Panc1 (cell line): ENCODE data around the gene CHTF18.

Experiments used
- REST ChIP-seq, 2 experiments: IDR thresholded peaks; 2 replicates each; pipeline ENCODE4 v1.6.1; 2011 to 2012; ENCODE audit warnings: low read depth in 2 of 2, control low read depth in 1 of 2, low read length in 1 of 2, mild to moderate bottlenecking in 1 of 2, moderate library complexity in 1 of 2; ENCODE audit not compliant: insufficient read depth in 1 of 2
- TF ChIP-seq, protein P1 (sequence below): fragments of 450-650 bp; IDR thresholded peaks from 2 replicates; pipeline ENCODE4 v1.5.1; 2017; ENCODE audit warnings: mild to moderate bottlenecking

GRCh38 chr16:818592-818991 is 30.2 kb downstream of the CHTF18 start:
- TF ChIP-seq, protein P1, sequence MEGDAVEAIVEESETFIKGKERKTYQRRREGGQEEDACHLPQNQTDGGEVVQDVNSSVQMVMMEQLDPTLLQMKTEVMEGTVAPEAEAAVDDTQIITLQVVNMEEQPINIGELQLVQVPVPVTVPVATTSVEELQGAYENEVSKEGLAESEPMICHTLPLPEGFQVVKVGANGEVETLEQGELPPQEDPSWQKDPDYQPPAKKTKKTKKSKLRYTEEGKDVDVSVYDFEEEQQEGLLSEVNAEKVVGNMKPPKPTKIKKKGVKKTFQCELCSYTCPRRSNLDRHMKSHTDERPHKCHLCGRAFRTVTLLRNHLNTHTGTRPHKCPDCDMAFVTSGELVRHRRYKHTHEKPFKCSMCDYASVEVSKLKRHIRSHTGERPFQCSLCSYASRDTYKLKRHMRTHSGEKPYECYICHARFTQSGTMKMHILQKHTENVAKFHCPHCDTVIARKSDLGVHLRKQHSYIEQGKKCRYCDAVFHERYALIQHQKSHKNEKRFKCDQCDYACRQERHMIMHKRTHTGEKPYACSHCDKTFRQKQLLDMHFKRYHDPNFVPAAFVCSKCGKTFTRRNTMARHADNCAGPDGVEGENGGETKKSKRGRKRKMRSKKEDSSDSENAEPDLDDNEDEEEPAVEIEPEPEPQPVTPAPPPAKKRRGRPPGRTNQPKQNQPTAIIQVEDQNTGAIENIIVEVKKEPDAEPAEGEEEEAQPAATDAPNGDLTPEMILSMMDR = no peak
- no peak for TF ChIP-seq REST (IDR thresholded peaks at IDR 0.05; ENCODE audit: insufficient read depth in 1 of 2, low read depth in 2 of 2, low read length in 1 of 2)
